Glutamatergic neuron (in vitro differentiated cells): ENCODE data around the gene PDSS1. TPM values are rescaled to one million over a fixed set of nuclear protein-coding genes. Genes with fewer than 3 reads are reported as not detected.

ENCODE experiments used
- DNase-seq: peaks from one replicate; pipeline ENCODE4 v3.0.0; 2022
- H3K27ac Mint-ChIP-seq: one replicate; pipeline ENCODE4 v1.8.0; 2020; ENCODE audit warnings: mild to moderate bottlenecking, mixed read lengths, inconsistent platforms; ENCODE audit not compliant: unreplicated experiment
- H3K27me3 Mint-ChIP-seq: one replicate; pipeline ENCODE4 v1.8.0; 2020; ENCODE audit warnings: mild to moderate bottlenecking, moderate library complexity, mixed read lengths, inconsistent platforms; ENCODE audit not compliant: unreplicated experiment
- H3K36me3 Mint-ChIP-seq: one replicate; pipeline ENCODE4 v1.8.0; 2020; ENCODE audit warnings: mild to moderate bottlenecking, mixed read lengths, inconsistent platforms; ENCODE audit not compliant: unreplicated experiment
- H3K4me1 Mint-ChIP-seq: one replicate; pipeline ENCODE4 v1.8.0; 2020; ENCODE audit warnings: mild to moderate bottlenecking, low read depth, mixed read lengths, inconsistent platforms; ENCODE audit not compliant: unreplicated experiment
- H3K4me3 Mint-ChIP-seq: one replicate; pipeline ENCODE4 v1.8.0; 2020; ENCODE audit warnings: mild to moderate bottlenecking, mixed read lengths, inconsistent platforms; ENCODE audit not compliant: unreplicated experiment
- H3K9me3 Mint-ChIP-seq: one replicate; pipeline ENCODE4 v1.8.0; 2020; ENCODE audit warnings: mild to moderate bottlenecking, moderate library complexity, mixed read lengths, inconsistent platforms; ENCODE audit not compliant: unreplicated experiment
- total RNA-seq: library from RNA; stranded (reverse); fragmentation: NEBNext Ultra II Directional; extraction: Animal tissue kit (Norgen Biotek cat#: 25700); gene quantifications from one replicate; pipeline ENCODE4 v1.2.1, GENCODE V29; 2021; ENCODE audit not compliant: unreplicated experiment
- TF ChIP-seq, protein P1 (sequence below): fragments of 200-600 bp; sonication (generic); IDR thresholded peaks from one replicate; pipeline ENCODE4 v1.5.0; 2021; ENCODE audit not compliant: partially characterized antibody, unreplicated experiment

PDSS1 gene
- total RNA-seq, 1 donor from 2014 or later = 11.6 TPM

DNA sequence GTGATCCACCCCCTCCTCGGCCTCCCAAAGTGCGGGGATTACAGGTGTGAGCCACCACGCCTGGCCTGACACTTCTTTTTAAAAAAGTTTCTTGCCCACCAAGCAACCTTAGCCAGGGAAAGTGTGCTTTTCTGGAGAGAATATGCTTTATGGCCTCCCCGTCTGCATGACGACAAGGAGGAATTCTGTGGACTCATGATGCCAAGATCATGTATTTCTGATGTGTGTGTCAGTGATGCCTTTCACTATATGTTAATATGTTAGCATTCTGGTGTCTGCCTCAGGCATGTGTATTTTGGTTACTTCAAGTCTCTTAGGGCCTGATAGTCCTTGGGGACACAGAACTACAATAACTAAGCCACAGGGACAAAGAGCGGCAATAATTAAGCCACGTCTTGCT is 2.1 kb downstream of the PDSS1 start:
- no peak overlapping the region for H3K4me3 Mint-ChIP-seq
- TF ChIP-seq, protein P1, sequence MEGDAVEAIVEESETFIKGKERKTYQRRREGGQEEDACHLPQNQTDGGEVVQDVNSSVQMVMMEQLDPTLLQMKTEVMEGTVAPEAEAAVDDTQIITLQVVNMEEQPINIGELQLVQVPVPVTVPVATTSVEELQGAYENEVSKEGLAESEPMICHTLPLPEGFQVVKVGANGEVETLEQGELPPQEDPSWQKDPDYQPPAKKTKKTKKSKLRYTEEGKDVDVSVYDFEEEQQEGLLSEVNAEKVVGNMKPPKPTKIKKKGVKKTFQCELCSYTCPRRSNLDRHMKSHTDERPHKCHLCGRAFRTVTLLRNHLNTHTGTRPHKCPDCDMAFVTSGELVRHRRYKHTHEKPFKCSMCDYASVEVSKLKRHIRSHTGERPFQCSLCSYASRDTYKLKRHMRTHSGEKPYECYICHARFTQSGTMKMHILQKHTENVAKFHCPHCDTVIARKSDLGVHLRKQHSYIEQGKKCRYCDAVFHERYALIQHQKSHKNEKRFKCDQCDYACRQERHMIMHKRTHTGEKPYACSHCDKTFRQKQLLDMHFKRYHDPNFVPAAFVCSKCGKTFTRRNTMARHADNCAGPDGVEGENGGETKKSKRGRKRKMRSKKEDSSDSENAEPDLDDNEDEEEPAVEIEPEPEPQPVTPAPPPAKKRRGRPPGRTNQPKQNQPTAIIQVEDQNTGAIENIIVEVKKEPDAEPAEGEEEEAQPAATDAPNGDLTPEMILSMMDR = no peak
- peaks cover 13% of the 10 kb centered on the region for H3K9me3 Mint-ChIP-seq
- no peak overlapping the region for H3K27ac Mint-ChIP-seq
- DNase-seq = no peak
- peaks cover 7% of the 10 kb centered on the region for H3K4me1 Mint-ChIP-seq
- peaks cover 7% of the 10 kb centered on the region for H3K36me3 Mint-ChIP-seq
- peaks cover 9% of the 10 kb centered on the region for H3K27me3 Mint-ChIP-seq

DNA sequence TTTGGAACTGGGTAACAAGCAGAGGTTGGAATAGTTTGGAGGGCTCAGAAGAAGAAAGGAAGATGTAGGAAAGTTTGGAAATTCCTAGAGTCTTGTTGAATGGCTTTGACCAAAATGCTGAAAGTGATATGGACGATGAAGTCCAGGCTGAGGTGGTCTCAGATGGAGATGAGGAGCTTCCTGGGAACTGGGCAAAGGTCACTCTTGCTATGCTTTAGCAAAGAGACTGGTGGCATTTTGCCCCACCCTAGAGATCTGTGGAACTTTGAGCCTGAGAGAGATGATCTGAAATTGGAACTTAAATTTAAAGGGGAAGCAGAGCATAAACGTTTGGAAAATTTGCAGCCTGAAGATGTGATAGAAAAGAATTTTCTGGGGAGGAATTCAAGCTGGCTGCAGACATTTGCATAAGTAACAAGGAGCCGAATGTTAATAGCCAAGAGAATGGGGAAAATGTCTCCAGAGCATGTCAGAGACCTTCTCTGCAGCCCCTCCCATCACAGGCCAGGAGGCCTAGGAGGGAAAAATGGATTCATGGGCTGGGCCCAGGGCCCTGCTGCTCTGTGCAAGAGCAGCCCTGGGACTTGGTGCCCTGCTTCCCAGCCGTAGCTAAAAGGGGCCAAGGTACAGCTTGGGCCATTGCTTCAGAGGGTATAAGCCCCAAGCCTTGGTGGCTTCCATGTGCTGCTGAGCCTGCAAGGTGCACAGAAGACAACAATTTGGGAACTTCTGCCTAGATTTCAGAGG is 3.6 kb downstream of the PDSS1 start:
- Mint-ChIP-seq H3K27me3 (peaks cover 9% of the 10 kb centered on the region), H3K4me3 (no peak overlapping the region), H3K4me1 (peaks cover 7% of the 10 kb centered on the region), H3K27ac (no peak overlapping the region), H3K36me3 (peaks cover 7% of the 10 kb centered on the region), H3K9me3 (peaks cover 13% of the 10 kb centered on the region)
- no peak for DNase-seq
- TF ChIP-seq, protein P1 = no peak

DNA sequence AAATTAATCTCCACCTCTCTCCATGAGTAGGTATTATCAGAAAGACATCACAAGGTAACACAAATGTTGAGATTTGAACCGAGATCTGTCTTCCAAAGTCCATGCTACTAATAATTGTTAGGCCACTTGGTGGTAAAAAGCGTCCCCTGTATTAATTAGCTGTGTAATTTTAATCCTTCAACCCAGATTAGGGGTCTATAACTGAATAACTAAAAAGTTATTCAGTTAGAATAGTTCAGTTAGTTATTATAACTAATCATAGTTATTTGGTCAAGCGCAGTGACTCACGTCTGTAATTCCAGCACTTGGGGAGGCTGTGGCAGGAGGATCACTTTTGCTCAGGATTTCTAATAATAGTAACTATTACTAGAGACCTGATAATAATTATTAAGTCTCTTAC is 5.6 kb downstream of the PDSS1 start:
- peaks cover 15% of the 10 kb centered on the region for H3K36me3 Mint-ChIP-seq
- no peak for DNase-seq
- no peak overlapping the region for H3K4me3 Mint-ChIP-seq
- TF ChIP-seq, protein P1 = no peak
- peaks cover 9% of the 10 kb centered on the region for H3K9me3 Mint-ChIP-seq
- no peak overlapping the region for H3K27ac Mint-ChIP-seq
- H3K4me1 Mint-ChIP-seq = peaks cover 2% of the 10 kb centered on the region
- H3K27me3 Mint-ChIP-seq = peaks cover 4% of the 10 kb centered on the region

DNA sequence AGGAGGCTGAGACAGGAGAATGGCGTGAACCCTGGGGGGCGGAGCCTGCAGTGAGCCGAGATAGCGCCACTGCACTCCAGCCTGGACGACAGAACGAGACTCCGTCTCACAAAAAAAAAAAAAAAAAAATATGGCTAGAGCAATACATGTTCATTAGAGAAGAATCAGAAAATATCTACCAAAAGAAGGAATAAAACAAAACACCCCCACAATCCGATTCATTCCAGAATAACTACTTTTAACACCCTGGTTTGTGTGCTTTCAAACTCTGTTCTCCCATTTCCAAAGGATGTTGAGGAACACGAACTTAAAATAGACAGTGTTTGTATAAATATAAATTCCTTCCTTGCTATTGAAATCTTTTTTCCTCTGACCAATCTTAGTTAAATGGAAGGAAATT is 6.5 kb downstream of the PDSS1 start:
- H3K36me3 Mint-ChIP-seq = peaks cover 19% of the 10 kb centered on the region
- peaks cover 5% of the 10 kb centered on the region for H3K9me3 Mint-ChIP-seq
- peaks cover 2% of the 10 kb centered on the region for H3K27me3 Mint-ChIP-seq
- DNase-seq = no peak
- peaks cover 4% of the 10 kb centered on the region for H3K4me1 Mint-ChIP-seq
- no peak overlapping the region for H3K4me3 Mint-ChIP-seq
- TF ChIP-seq, protein P1 = no peak
- no peak overlapping the region for H3K27ac Mint-ChIP-seq

DNA sequence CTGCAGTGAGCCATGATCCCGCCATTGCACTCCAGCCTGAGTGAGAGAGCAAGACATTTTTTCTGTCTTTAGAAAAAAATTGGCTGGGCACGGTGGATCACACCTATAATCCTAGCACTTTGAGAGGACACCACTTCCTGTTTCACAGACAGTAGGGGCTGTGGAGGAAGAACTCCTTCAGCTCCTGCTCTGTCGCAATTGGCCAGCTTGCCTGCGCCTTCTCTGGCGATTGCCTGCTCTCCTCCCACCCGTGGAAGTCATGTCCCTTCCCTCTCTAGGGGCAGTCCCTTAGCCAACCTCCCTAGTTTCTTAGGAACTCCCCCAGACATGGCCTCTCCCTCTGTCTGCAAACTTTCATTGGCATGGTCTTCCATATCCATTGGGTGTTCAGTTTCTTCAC is 8.7 kb downstream of the PDSS1 start:
- peaks cover 3% of the 10 kb centered on the region for H3K9me3 Mint-ChIP-seq
- H3K4me3 Mint-ChIP-seq = no peak overlapping the region
- H3K27ac Mint-ChIP-seq = no peak overlapping the region
- peaks cover 13% of the 10 kb centered on the region for H3K36me3 Mint-ChIP-seq
- no peak for DNase-seq
- TF ChIP-seq, protein P1 = no peak
- H3K4me1 Mint-ChIP-seq = peaks cover 4% of the 10 kb centered on the region
- peaks cover 2% of the 10 kb centered on the region for H3K27me3 Mint-ChIP-seq
